H54 (cell line): ENCODE data around the gene C19orf38.

Experiments used
- DNase-seq: peaks from one replicate; pipeline ENCODE4 v3.0.0; 2011; ENCODE audit warnings: low spot score, mixed read lengths; ENCODE audit not compliant: insufficient read length
- FAIRE-seq: peaks from 3 replicates; lab custom pipeline; 2011; peaks lifted over from hg19 to GRCh38; lab: Jason Lieb, UNC
- POLR2A ChIP-seq: IDR thresholded peaks from 2 replicates; pipeline ENCODE4 v1.6.1; 2011; ENCODE audit warnings: low read depth, mild to moderate bottlenecking, low read length

C19orf38 gene

GRCh38 chr19:10912619-10913018, 64.4 kb downstream of the C19orf38 start:
- FAIRE-seq (no peak), DNase-seq (no peak)
- TF ChIP-seq POLR2A, result no peak

- FAIRE-seq, result no peak
Observed at GRCh38 chr19:10913716-10914340, 65.6 kb downstream of the C19orf38 start.

GRCh38 chr19:10915130-10916091, 67.2 kb downstream of the C19orf38 start:
- peak; percentile 71 for FAIRE-seq
- no peak for TF ChIP-seq POLR2A
- peak; percentile 91 for DNase-seq

More at GRCh38 chr19:10913716-10914340, 65.6 kb downstream of the C19orf38 start:
- no peak for DNase-seq
- no peak for TF ChIP-seq POLR2A

GRCh38 chr19:10916602-10917001, 68.4 kb downstream of the C19orf38 start:
- DNase-seq (no peak), FAIRE-seq (no peak)
- no peak for TF ChIP-seq POLR2A

GRCh38 chr19:10918359-10918758, 70.1 kb downstream of the C19orf38 start:
- DNase-seq (no peak), FAIRE-seq (no peak)
- TF ChIP-seq POLR2A, result no peak
